Calu3 (cell line): ENCODE measurements around the gene CDK13. TPM values are rescaled to one million over a fixed set of nuclear protein-coding genes. Genes with fewer than 3 reads are reported as not detected.

ENCODE experiments used
- BruUV-seq: library from RNA; stranded (reverse); fragments of 400-500 nt; replicated peaks from 2 replicates; lab custom pipeline; 2021; lab: Mats Ljungman, UMichigan
- CTCF ChIA-PET: fragments of 300-600 bp; sonication (Branson Sonifier 250); formaldehyde crosslinking; loops from one replicate; lab custom pipeline; 2022; ENCODE audit warnings: antibody characterized with exemption; lab: Charles Lee
- DNase-seq: peaks from one replicate; pipeline ENCODE4 v3.0.0; 2022
- H3K27ac Mint-ChIP-seq: one replicate; pipeline ENCODE4 v1.8.0; 2022; ENCODE audit warnings: mixed read lengths; ENCODE audit not compliant: unreplicated experiment
- H3K27me3 Mint-ChIP-seq: one replicate; pipeline ENCODE4 v1.8.0; 2022; ENCODE audit warnings: mixed read lengths; ENCODE audit not compliant: unreplicated experiment
- H3K36me3 Mint-ChIP-seq: one replicate; pipeline ENCODE4 v1.8.0; 2022; ENCODE audit warnings: mild to moderate bottlenecking, moderate library complexity, mixed read lengths; ENCODE audit not compliant: insufficient read depth, unreplicated experiment
- H3K4me1 Mint-ChIP-seq: one replicate; pipeline ENCODE4 v1.8.0; 2022; ENCODE audit warnings: mild to moderate bottlenecking, low read depth, mixed read lengths; ENCODE audit not compliant: unreplicated experiment
- H3K4me3 Mint-ChIP-seq: one replicate; pipeline ENCODE4 v1.8.0; 2022; ENCODE audit warnings: mild to moderate bottlenecking, low read depth, moderate library complexity, mixed read lengths; ENCODE audit not compliant: unreplicated experiment
- H3K9me3 Mint-ChIP-seq: one replicate; pipeline ENCODE4 v1.8.0; 2022; ENCODE audit warnings: low read depth, mixed read lengths; ENCODE audit not compliant: unreplicated experiment
- intact Hi-C: fragments of 100-400 bp; cut with micrococcal nuclease; formaldehyde crosslinking; loops from one replicate; pipeline ENCODE4 v1.10.0; 2022; ENCODE audit not compliant: unreplicated experiment
- total RNA-seq: library from RNA; stranded (reverse); gene quantifications from 2 replicates; pipeline ENCODE4 v1.2.3, GENCODE V29; 2022
- TF ChIP-seq, protein P1 (sequence below): fragments of 200-600 bp; IDR thresholded peaks from one replicate; pipeline ENCODE4 v1.8.0; 2022; ENCODE audit warnings: antibody characterized with exemption; ENCODE audit not compliant: unreplicated experiment

Gene CDK13
- total RNA-seq, 1 experiment from 2014 or later: 86.7 TPM

DNA sequence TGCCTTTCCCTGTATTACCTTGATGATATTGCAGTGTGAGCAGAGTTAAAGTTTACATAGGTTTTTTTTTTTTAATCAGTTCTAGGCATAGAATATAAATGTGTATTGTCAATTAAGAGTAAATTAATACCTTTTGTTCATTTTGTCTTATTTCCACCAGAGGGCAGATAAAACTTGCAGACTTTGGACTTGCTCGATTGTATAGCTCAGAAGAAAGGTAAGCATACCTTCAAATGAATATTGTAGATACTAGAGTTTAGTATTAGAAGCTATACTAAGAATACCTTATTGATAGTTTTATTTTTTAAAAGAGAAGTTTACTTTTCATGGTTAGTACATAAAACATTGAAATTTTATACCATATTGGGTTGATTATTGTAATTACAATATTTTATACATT is 97.6 kb downstream of the CDK13 start:
- Mint-ChIP-seq H3K9me3 (no peaks in the 10 kb centered on the region), H3K27me3 (no peaks in the 10 kb centered on the region), H3K27ac (no peak overlapping the region), H3K4me1 (no peaks in the 10 kb centered on the region), H3K4me3 (no peak overlapping the region), H3K36me3 (peaks cover 29% of the 10 kb centered on the region)
- CTCF ChIA-PET: interaction anchor here (0.5 to 2.2 kb wide), 11 partner anchors 9 to 175 kb away, joined by 3 to 12 read pairs (median 3); no protein-coding TSS in a partner anchor
- TF ChIP-seq, protein P1, sequence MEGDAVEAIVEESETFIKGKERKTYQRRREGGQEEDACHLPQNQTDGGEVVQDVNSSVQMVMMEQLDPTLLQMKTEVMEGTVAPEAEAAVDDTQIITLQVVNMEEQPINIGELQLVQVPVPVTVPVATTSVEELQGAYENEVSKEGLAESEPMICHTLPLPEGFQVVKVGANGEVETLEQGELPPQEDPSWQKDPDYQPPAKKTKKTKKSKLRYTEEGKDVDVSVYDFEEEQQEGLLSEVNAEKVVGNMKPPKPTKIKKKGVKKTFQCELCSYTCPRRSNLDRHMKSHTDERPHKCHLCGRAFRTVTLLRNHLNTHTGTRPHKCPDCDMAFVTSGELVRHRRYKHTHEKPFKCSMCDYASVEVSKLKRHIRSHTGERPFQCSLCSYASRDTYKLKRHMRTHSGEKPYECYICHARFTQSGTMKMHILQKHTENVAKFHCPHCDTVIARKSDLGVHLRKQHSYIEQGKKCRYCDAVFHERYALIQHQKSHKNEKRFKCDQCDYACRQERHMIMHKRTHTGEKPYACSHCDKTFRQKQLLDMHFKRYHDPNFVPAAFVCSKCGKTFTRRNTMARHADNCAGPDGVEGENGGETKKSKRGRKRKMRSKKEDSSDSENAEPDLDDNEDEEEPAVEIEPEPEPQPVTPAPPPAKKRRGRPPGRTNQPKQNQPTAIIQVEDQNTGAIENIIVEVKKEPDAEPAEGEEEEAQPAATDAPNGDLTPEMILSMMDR: peak; percentile 38
- no TSS peak for BruUV-seq
- no peak for DNase-seq
- intact Hi-C loops: no loop called here

DNA sequence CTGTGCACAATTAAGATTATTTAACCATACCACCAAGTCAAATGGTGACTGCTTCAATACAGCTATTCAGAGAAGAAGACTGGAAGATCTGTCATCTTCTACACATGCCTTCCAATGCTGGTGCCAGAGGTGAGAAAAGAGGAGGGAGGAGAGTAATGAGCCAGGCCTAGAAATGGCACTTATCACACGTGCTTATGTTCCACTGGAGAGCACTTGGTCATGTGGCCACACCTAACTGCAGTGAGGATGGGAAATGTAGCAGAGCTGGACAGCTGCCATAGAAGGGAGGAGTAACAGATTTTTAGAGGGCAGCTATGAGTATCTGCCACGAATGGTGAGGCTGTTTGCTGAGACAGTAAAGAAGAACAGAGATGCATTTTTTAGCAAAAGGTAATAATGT is 107.2 kb downstream of the CDK13 start:
- Mint-ChIP-seq H3K4me1 (peaks cover 12% of the 10 kb centered on the region), H3K4me3 (no peak overlapping the region), H3K9me3 (no peaks in the 10 kb centered on the region), H3K27me3 (no peaks in the 10 kb centered on the region), H3K27ac (no peak overlapping the region), H3K36me3 (peaks cover 3% of the 10 kb centered on the region)
- no TSS peak for BruUV-seq
- CTCF ChIA-PET: no interaction called here
- TF ChIP-seq, protein P1: no peak
- no peak for DNase-seq
- intact Hi-C loops: no loop called here

DNA sequence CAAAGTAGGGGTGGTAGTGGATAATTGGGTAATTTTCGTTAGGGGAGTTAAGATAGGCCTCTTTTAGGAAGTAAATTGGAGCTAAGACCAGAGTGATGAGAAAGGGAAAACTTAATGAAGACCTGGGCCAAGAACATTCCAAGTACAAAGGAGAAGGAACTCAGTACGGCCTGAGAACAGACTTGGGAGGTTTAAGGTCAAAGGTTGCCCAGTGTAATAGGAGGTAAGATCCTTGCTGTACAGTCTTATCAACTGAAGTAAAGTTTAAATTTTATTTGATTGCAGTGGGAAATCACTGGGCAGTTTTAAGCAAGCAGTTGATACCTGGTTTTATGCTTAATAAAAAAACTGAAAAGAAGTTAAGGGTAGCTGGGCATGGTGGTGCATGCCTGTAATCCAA is 108.0 kb downstream of the CDK13 start:
- TF ChIP-seq, protein P1: no peak
- Mint-ChIP-seq H3K27me3 (no peaks in the 10 kb centered on the region), H3K36me3 (peaks cover 7% of the 10 kb centered on the region), H3K4me3 (no peak overlapping the region), H3K9me3 (no peaks in the 10 kb centered on the region), H3K27ac (no peak overlapping the region), H3K4me1 (peaks cover 12% of the 10 kb centered on the region)
- intact Hi-C loops: no loop called here
- CTCF ChIA-PET: interaction anchor here (1.1 kb wide), 1 partner anchor 108 kb away, joined by 3 read pairs; the partner anchor contains the start of gene CDK13
- DNase-seq: no peak
- BruUV-seq: no TSS peak

DNA sequence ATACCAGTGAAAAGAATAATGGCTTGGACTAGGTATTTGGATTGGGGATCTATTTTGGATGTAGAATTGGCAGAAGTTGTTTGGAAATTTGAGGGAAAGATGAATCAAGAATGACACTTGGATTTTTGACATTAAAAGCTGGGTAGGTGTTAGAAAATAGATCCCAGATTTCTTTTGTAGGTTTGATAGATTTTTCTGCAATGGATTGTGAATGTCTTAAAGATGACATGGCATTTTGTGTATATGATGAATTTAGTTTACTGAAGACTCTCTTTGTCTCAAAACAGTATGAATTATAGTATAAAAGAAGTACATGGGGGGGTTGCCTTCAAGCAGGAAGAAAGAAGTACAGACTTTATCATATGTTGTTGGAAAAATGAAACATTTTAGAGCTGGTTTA is 108.6 kb downstream of the CDK13 start:
- intact Hi-C loops: no loop called here
- peaks cover 12% of the 10 kb centered on the region for H3K4me1 Mint-ChIP-seq
- TF ChIP-seq, protein P1: no peak
- BruUV-seq: no TSS peak
- H3K4me3 Mint-ChIP-seq: no peak overlapping the region
- no peak overlapping the region for H3K27ac Mint-ChIP-seq
- no peaks in the 10 kb centered on the region for H3K27me3 Mint-ChIP-seq
- no peaks in the 10 kb centered on the region for H3K9me3 Mint-ChIP-seq
- CTCF ChIA-PET: interaction anchor here (1.1 kb wide), 1 partner anchor 108 kb away, joined by 3 read pairs; the partner anchor contains the start of gene CDK13
- DNase-seq: no peak
- peaks cover 10% of the 10 kb centered on the region for H3K36me3 Mint-ChIP-seq
